Measurements from ENCODE around the gene MAFF. TPM values are rescaled to one million over a fixed set of nuclear protein-coding genes. Genes with fewer than 3 reads are reported as not detected.
A peak's percentile ranks its signal among the peaks of the same experiment; 100 is the strongest.

The MAFF gene
- total RNA-seq, 1 donor from 2014 or later = 4.7 TPM

DNA sequence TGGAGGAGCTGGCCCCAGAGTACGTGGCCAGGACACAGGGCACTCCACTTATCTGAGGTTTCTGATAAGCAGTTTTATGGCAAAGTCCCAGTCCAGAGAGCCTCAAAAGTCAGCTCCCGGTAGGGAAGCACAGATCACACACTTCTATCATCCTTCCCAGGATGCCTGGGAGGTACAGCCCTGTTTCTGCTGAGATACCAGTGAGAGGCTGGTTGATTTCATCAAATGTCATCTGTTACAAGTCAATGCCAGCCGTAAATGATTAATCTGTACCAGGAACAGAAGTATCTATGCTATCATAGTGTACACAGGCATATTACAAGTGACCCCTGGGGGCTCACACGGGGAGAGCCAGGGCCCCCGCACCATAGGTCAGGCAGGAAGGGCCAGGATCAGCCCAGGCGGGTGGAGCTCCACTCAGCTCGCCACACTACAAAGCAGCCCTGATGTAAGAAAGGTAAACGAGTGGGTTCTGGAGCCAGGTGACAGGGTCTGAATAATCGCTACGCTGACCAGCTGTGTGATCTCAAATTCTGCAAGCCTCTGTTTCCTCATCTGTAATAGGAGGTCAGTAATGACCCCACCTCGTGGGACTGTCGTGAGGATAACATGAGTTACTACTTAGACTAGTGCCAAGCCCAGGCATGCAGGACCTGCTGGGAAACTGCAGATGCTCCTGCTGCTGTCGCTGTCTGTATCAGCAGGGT is 37.8 kb upstream of the MAFF start:
- intact Hi-C loops (cut with micrococcal nuclease) = no loop called here

GRCh38 chr22:38164551-38164918 is 37.3 kb upstream of the MAFF start:
- Histone ChIP-seq H3K9me3 (replicated peaks) (no peaks in the 10 kb centered on the region), H3K36me3 (peaks cover 10% of the 10 kb centered on the region), H3K27me3 (ENCODE audit: low read depth) (no peaks in the 10 kb centered on the region), H3K4me1 (peaks cover 51% of the 10 kb centered on the region), H3K4me3 (no peak overlapping the region), H3K27ac (replicated peaks) (no peak overlapping the region)
- no peak for TF ChIP-seq CTCF (IDR thresholded peaks at IDR 0.05; ENCODE audit: borderline replicate concordance)
- intact Hi-C loops (cut with micrococcal nuclease) = no loop called here
- DNase-seq = no peak

More for the DNA sequence above, 37.8 kb upstream of the MAFF start:
- H3K4me1 ChIP-seq = peaks cover 46% of the 10 kb centered on the region
- TF ChIP-seq CTCF (IDR thresholded peaks at IDR 0.05; ENCODE audit: borderline replicate concordance) = no peak
- H3K27ac ChIP-seq (replicated peaks) = peak overlapping the region; percentile 38
- H3K9me3 ChIP-seq (replicated peaks) = no peaks in the 10 kb centered on the region
- DNase-seq = no peak
- H3K4me3 ChIP-seq = no peak overlapping the region
- peaks cover 10% of the 10 kb centered on the region for H3K36me3 ChIP-seq
- no peaks in the 10 kb centered on the region for H3K27me3 ChIP-seq (ENCODE audit: low read depth)

DNA sequence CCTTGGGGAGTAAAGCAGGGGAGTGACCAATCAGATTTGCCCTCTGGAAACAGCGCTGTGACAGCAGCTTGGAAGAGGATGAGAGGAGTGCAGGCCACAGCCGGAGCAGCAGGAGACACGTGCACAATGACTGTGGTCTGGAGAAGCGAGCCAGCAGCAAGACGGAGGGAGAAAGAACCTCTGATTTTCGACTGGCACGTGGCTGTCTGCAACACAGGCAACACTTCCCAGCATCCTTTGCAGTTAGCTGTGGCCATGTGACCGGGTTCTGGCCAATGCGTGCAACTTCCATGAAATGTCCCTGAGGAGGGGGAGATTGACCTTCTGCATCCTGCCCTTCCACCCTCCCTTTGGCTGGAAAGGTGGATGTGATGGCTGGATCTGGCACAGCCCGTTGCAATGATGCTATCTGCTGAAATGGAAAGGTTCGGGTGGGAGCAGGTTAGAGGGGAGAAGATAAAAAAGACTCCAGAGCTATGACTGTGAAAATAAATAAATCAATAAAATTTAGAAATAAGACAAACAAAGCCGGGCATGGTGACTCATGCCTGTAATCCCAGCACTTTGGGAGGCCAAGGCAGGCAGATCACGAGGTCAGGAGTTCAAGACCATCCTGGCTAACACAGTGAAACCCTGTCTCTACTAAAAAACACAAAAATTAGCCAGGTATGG is 35.7 kb upstream of the MAFF start:
- Histone ChIP-seq H3K27ac (replicated peaks) (no peak overlapping the region), H3K4me1 (peaks cover 53% of the 10 kb centered on the region), H3K27me3 (ENCODE audit: low read depth) (no peaks in the 10 kb centered on the region), H3K36me3 (peaks cover 10% of the 10 kb centered on the region), H3K9me3 (replicated peaks) (no peaks in the 10 kb centered on the region), H3K4me3 (no peak overlapping the region)
- intact Hi-C loops (cut with micrococcal nuclease) = no loop called here
- TF ChIP-seq CTCF (IDR thresholded peaks at IDR 0.05; ENCODE audit: borderline replicate concordance) = no peak
- DNase-seq = no peak

DNA sequence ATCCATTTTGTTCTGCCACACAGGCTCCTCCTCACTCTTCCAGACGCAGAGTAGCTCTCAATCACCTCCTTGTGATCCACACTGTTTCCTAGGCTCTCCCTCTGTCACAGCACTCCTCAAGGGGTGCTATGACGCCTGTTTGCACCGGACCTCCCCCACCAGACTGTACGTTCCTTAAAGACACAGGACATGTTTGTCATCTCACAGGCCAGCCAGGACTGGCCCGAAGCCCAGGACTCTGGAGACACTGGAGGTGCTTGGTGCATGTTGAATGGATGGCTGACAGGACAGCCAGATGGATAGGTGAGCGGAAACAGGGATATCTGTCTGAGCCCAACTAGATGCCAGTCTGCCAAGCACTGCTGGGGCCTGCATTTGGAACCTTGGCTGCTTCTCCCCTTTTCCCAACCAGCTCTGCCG is 33.8 kb upstream of the MAFF start:
- peak overlapping the region; percentile 74 for H3K27ac ChIP-seq (replicated peaks)
- DNase-seq = peak; percentile 66
- H3K4me1 ChIP-seq = peaks cover 60% of the 10 kb centered on the region
- H3K27me3 ChIP-seq (ENCODE audit: low read depth) = no peaks in the 10 kb centered on the region
- H3K36me3 ChIP-seq = peaks cover 10% of the 10 kb centered on the region
- no peaks in the 10 kb centered on the region for H3K9me3 ChIP-seq (replicated peaks)
- intact Hi-C loops (cut with micrococcal nuclease) = no loop called here
- H3K4me3 ChIP-seq = no peak overlapping the region
- TF ChIP-seq CTCF (IDR thresholded peaks at IDR 0.05; ENCODE audit: borderline replicate concordance) = no peak

GRCh38 chr22:38169116-38169515 is 32.7 kb upstream of the MAFF start:
- Histone ChIP-seq H3K36me3 (peaks cover 10% of the 10 kb centered on the region), H3K4me1 (peaks cover 56% of the 10 kb centered on the region), H3K27me3 (ENCODE audit: low read depth) (no peaks in the 10 kb centered on the region), H3K27ac (replicated peaks) (peak overlapping the region; percentile 74), H3K4me3 (no peak overlapping the region), H3K9me3 (replicated peaks) (no peaks in the 10 kb centered on the region)
- no peak for TF ChIP-seq CTCF (IDR thresholded peaks at IDR 0.05; ENCODE audit: borderline replicate concordance)
- no peak for DNase-seq
- intact Hi-C loops (cut with micrococcal nuclease) = no loop called here
